Gastroesophageal sphincter (tissue), 3 donors: ENCODE results near the gene CDC42EP4.
A peak's percentile ranks its signal among the peaks of the same experiment; 100 is the strongest.

Experiments
- CTCF ChIP-seq, 4 experiments: fragments of 200-600 bp in 2 of 4; fragments of 450-650 bp in 2 of 4; sonication (generic) in 1 of 4; IDR thresholded peaks; one replicate each; pipeline ENCODE4 v1.5.1; 2017 to 2019; ENCODE audit warnings: antibody characterized with exemption in 4 of 4, mild to moderate bottlenecking in 2 of 4, moderate library complexity in 2 of 4
- EP300 ChIP-seq: sonication (generic); formaldehyde crosslinking; IDR thresholded peaks from one replicate; pipeline ENCODE4 v1.6.1; 2017; ENCODE audit warnings: antibody characterized with exemption, mild to moderate bottlenecking
- POLR2A ChIP-seq, 2 donors: fragments of 450-650 bp; IDR thresholded peaks; one replicate each; pipeline ENCODE4 v1.6.1; 2017; ENCODE audit warnings: antibody characterized with exemption in 2 of 2, mild to moderate bottlenecking in 2 of 2, moderate library complexity in 1 of 2

DNA sequence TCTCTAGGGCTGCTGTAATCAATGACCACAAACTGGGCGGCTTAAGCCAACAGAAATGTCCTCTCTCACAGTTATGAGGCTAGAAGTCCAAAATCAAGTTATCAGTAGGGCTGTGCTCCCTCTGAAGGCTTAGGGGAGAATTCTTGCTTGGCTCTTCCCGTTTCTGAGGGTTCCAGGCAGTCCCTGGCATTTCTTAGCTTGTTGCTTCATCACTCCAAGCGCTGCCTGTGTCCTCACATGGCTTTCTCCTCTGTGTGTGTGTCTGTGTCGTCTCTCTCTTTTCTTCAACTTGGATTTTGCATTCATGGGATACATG lies 13.7 kb upstream of the CDC42EP4 start:
- TF ChIP-seq POLR2A (IDR thresholded peaks at IDR 0.05) (no peak), CTCF (IDR thresholded peaks at IDR 0.05) (peak in 3 of 4 experiments; percentile 15 to 24 (median 23)), EP300 (no peak)
